Stomach (tissue), 9 donors: ENCODE measurements around the gene SLC25A34. TPM values are rescaled to one million over a fixed set of nuclear protein-coding genes. Genes with fewer than 3 reads are reported as not detected.

Experiments
- DNase-seq, 2 donors: peaks; one replicate each; pipeline versions ENCODE4 v3.0.0 to v3.0.0-alpha.2; 2013 to 2019
- H3K27ac ChIP-seq, 5 donors: fragments of 200-600 bp in 4 of 5; sonication (generic) in 4 of 5; one replicate each; pipeline ENCODE4 v1.5.1; 2013 to 2019; ENCODE audit warnings: mild to moderate bottlenecking in 1 of 5, moderate library complexity in 1 of 5
- H3K27me3 ChIP-seq, 3 donors: fragments of 200-600 bp; sonication (generic); one replicate each; pipeline ENCODE4 v1.5.1; 2017 to 2019; ENCODE audit warnings: mixed run types in 1 of 3
- H3K36me3 ChIP-seq, 4 donors: fragments of 200-600 bp; sonication (generic); 1 replicate in 3 of 4; 2 replicates in 1 of 4; pipeline ENCODE4 v1.5.1; 2016 to 2019
- H3K4me1 ChIP-seq, 4 donors: fragments of 200-600 bp; sonication (generic); one replicate each; pipeline ENCODE4 v1.5.1; 2016 to 2019
- H3K4me3 ChIP-seq, 4 donors: fragments of 200-600 bp; sonication (generic) in 3 of 4; one replicate each; pipeline ENCODE4 v1.5.1; 2016 to 2019; ENCODE audit warnings: mild to moderate bottlenecking in 1 of 4
- H3K9me3 ChIP-seq, 4 donors: fragments of 200-600 bp; sonication (generic); one replicate each; pipeline ENCODE4 v1.5.1; 2016 to 2019
- CTCF ChIP-seq, 7 experiments: fragments of 450-650 bp in 4 of 7; fragments of 200-600 bp in 3 of 7; sonication (generic) in 3 of 7; IDR thresholded peaks; one replicate each; pipeline ENCODE4 v1.5.1; 2016 to 2019; ENCODE audit warnings: antibody characterized with exemption in 7 of 7, control low read depth in 2 of 7, mild to moderate bottlenecking in 1 of 7
- EP300 ChIP-seq: sonication (generic); formaldehyde crosslinking; IDR thresholded peaks from one replicate; pipeline ENCODE4 v1.6.1; 2017; ENCODE audit warnings: antibody characterized with exemption
- POLR2A ChIP-seq, 4 donors: fragments of 450-650 bp; IDR thresholded peaks; one replicate each; pipeline ENCODE4 v1.6.1; 2016; ENCODE audit warnings: antibody characterized with exemption in 4 of 4, control low read depth in 2 of 4, mild to moderate bottlenecking in 1 of 4, moderate library complexity in 1 of 4
- POLR2AphosphoS5 ChIP-seq, 3 donors: sonication (generic); formaldehyde crosslinking; IDR thresholded peaks; one replicate each; pipeline ENCODE4 v1.6.1; 2016; ENCODE audit warnings: antibody characterized with exemption in 3 of 3
- WGBS, 5 donors: extraction: QIAGEN DNeasy Blood & Tissue Kit in 3 of 5; methylation state at CpG; one replicate each; pipeline versions ENCODE4 v1.1.5 to v1.1.7; 2013 to 2018; 5-methylcytosine and 5-hydroxymethylcytosine counted together
- intact Hi-C: fragments of 100-400 bp; cut with DNase I; formaldehyde crosslinking; loops from one replicate; pipeline ENCODE4 v1.15.1; 2023; ENCODE audit warnings: low total_unique reads
- polyA plus RNA-seq, 3 donors: library from polyadenylated mRNA; stranded (reverse); fragments of 200-250 nt; gene quantifications; one replicate each; pipeline ENCODE4 v1.2.3, GENCODE V29; 2013
- total RNA-seq, 5 donors: library from RNA; depleted of rRNA; stranded (reverse); fragments of >200 nt; gene quantifications; one replicate each; pipeline versions ENCODE4 v1.1.0 to v1.2.3, GENCODE V29; 2014 to 2016
- donor health status: healthy with polysubstance abuse.
- donor health status: Bipolar disorder and iron deficiency.
- donor health status: healthy.

SLC25A34 gene
- total and polyA plus RNA-seq, 8 donors, result 0.75 to 16.9 (median 3.6) TPM; not detected in 1

DNA sequence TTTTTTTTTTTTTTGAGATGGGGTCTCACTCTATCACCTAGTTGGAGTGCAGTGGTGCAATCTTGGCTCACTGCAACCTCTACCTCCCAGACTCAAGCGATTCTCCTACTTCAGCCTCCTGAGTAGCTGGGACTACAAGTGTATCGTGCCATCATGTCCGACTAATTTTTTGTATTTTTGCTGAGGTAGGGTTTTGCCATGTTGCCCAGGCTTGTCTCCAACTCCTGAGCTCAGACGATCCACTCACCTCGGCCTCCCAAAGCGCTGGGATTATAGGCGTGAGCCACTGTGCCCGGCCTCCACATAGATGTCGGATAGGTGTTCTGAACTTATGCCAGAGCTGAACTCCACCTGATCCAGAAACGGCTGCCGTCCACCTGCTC, 30.9 kb upstream of the SLC25A34 start:
- Histone ChIP-seq H3K9me3 (no peaks in the 10 kb centered on the region), H3K4me3 (no peak overlapping the region), H3K27me3 (no peaks in the 10 kb centered on the region), H3K4me1 (peaks cover 26 to 84% (median 59%) of the 10 kb centered on the region in 4 donors), H3K27ac (peak overlapping the region in 4 of 5 donors; percentile 78 to 91 (median 88)), H3K36me3 (peaks cover 0 to 10% (median 4%) of the 10 kb centered on the region in 4 donors)
- TF ChIP-seq CTCF (IDR thresholded peaks at IDR 0.05) (no peak), POLR2A (IDR thresholded peaks at IDR 0.05) (no peak), POLR2AphosphoS5 (IDR thresholded peaks at IDR 0.05) (no peak), EP300 (no peak)
- WGBS, 5 donors, result 95 to 97% (median 95%) methylated on average over 10 to 11 of the region's 11 CpGs
- no peak for DNase-seq
- intact Hi-C loops, result no loop called here

GRCh38 chr1:15706751-15707150, 29.3 kb upstream of the SLC25A34 start:
- 37 to 62% (median 51%) methylated on average over 7 of the region's 7 CpGs for WGBS, 5 donors
- intact Hi-C loops, result no loop called here
- no peak overlapping the region for H3K4me3 ChIP-seq
- TF ChIP-seq POLR2AphosphoS5 (IDR thresholded peaks at IDR 0.05) (no peak), CTCF (IDR thresholded peaks at IDR 0.05) (no peak), POLR2A (IDR thresholded peaks at IDR 0.05) (no peak), EP300 (no peak)
- H3K27ac ChIP-seq, result peak overlapping the region in 1 of 5 donors; percentile 91
- peaks cover 0 to 10% (median 4%) of the 10 kb centered on the region in 4 donors for H3K36me3 ChIP-seq
- no peaks in the 10 kb centered on the region for H3K27me3 ChIP-seq
- H3K9me3 ChIP-seq, result no peaks in the 10 kb centered on the region
- peaks cover 21 to 74% (median 51%) of the 10 kb centered on the region in 4 donors for H3K4me1 ChIP-seq
- peak; percentile 41 to 50 for DNase-seq

GRCh38 chr1:15707239-15707925, 28.7 kb upstream of the SLC25A34 start:
- Histone ChIP-seq H3K4me3 (no peak overlapping the region), H3K4me1 (peaks cover 19 to 68% (median 48%) of the 10 kb centered on the region in 4 donors), H3K9me3 (no peaks in the 10 kb centered on the region), H3K36me3 (peaks cover 0 to 10% (median 4%) of the 10 kb centered on the region in 4 donors), H3K27ac (peak overlapping the region in 1 of 5 donors; percentile 91), H3K27me3 (no peaks in the 10 kb centered on the region)
- TF ChIP-seq POLR2A (IDR thresholded peaks at IDR 0.05), result no peak
- TF ChIP-seq EP300, result no peak
- no peak for TF ChIP-seq POLR2AphosphoS5 (IDR thresholded peaks at IDR 0.05)
- TF ChIP-seq CTCF (IDR thresholded peaks at IDR 0.05), result no peak
- DNase-seq, result no peak
- intact Hi-C loops, result no loop called here
- 71 to 81% (median 76%) methylated on average over 8 of the region's 8 CpGs for WGBS, 5 donors

- Histone ChIP-seq H3K4me3 (no peak overlapping the region), H3K27ac (no peak overlapping the region), H3K27me3 (no peaks in the 10 kb centered on the region), H3K9me3 (no peaks in the 10 kb centered on the region), H3K4me1 (peaks cover 7 to 68% (median 37%) of the 10 kb centered on the region in 4 donors), H3K36me3 (peaks cover 0 to 10% (median 4%) of the 10 kb centered on the region in 4 donors)
- TF ChIP-seq POLR2A (IDR thresholded peaks at IDR 0.05) (no peak), POLR2AphosphoS5 (IDR thresholded peaks at IDR 0.05) (no peak), CTCF (IDR thresholded peaks at IDR 0.05) (no peak)
- 85 to 93% (median 91%) methylated on average over 15 of the region's 15 CpGs for WGBS, 5 donors
- no peak for DNase-seq
- intact Hi-C loops, result no loop called here
These were observed 27.4 kb upstream of the SLC25A34 start for GRCh38 chr1:15708486-15709137.
